Ishikawa (cell line): ENCODE results near the gene ZBTB7C.

Experiments used
- RAD21 ChIP-seq: IDR thresholded peaks from 2 replicates; pipeline ENCODE4 v1.6.1; 2012; ENCODE audit warnings: low read depth
- YY1 ChIP-seq: IDR thresholded peaks from 2 replicates; pipeline ENCODE4 v1.6.1; 2012; ENCODE audit warnings: low read depth
- ZBTB7A ChIP-seq: IDR thresholded peaks from 2 replicates; pipeline ENCODE4 v1.6.1; 2012; ENCODE audit warnings: low read depth
- TF ChIP-seq, protein P1 (sequence below): IDR thresholded peaks from 2 replicates; pipeline ENCODE4 v1.6.1; 2012

DNA sequence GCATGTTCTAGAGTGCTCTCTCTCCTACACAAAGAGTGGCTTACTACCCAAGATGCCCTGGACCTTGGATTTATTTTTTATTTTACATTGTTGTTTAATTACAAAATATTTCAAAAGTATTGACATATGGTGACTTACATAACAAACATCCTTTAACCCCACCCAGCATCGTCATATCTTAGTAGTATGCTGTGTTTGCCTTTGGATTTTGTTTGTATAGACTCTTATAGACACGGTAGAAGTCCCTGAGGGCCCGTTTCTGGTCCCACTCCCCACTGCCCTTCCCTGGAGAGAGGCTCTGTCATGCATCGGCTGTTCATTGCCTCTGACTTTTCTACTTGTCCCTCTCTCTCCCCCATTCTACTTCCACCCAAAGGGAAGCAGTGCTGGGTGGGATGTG lies 112.0 kb downstream of the ZBTB7C start:
- TF ChIP-seq ZBTB7A (no peak), YY1 (no peak), RAD21 (no peak)
- TF ChIP-seq, protein P1, sequence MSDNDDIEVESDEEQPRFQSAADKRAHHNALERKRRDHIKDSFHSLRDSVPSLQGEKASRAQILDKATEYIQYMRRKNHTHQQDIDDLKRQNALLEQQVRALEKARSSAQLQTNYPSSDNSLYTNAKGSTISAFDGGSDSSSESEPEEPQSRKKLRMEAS: no peak
